CD4-positive, alpha-beta T cell treated with Interleukin-17A for 4 hours (primary cell): ENCODE measurements around the gene KIFC3.
"Not testable (repeated sequence)": the region's sequence is repeated elsewhere in the genome, so short reads cannot be mapped to it uniquely, and the experiment has no call there.

Source experiments
- DNase-seq: peaks from one replicate; pipeline ENCODE4 v3.0.0-alpha.2; 2020; ENCODE audit warnings: mixed read lengths

KIFC3 gene

GRCh38 chr16:57786632-57787518 lies 15.4 kb downstream of the KIFC3 start:
- DNase-seq: no peak

- DNase-seq: no peak
These were observed 16.4 kb downstream of the KIFC3 start for GRCh38 chr16:57785924-57786323.

GRCh38 chr16:57785385-57785784 lies 16.9 kb downstream of the KIFC3 start:
- no peak for DNase-seq

GRCh38 chr16:57784334-57784733 lies 18.0 kb downstream of the KIFC3 start:
- no peak for DNase-seq

- no peak for DNase-seq
These were observed 18.4 kb downstream of the KIFC3 start for GRCh38 chr16:57783883-57784282.

GRCh38 chr16:57783116-57783515 lies 19.2 kb downstream of the KIFC3 start:
- DNase-seq: no peak

GRCh38 chr16:57782607-57783055 lies 19.7 kb downstream of the KIFC3 start:
- DNase-seq: not testable (repeated sequence)

- no peak for DNase-seq
These were observed 20.3 kb downstream of the KIFC3 start for GRCh38 chr16:57781741-57782606.

- no peak for DNase-seq
These were observed 20.9 kb downstream of the KIFC3 start for GRCh38 chr16:57781349-57781740.

GRCh38 chr16:57779836-57780235 lies 22.5 kb downstream of the KIFC3 start:
- not testable (repeated sequence) for DNase-seq

- DNase-seq: no peak
These were observed 23.6 kb downstream of the KIFC3 start for GRCh38 chr16:57778658-57779057.

GRCh38 chr16:57775661-57776469 lies 26.4 kb downstream of the KIFC3 start:
- DNase-seq: no peak

- DNase-seq: no peak
These were observed 27.5 kb downstream of the KIFC3 start for GRCh38 chr16:57774705-57775285.

- no peak for DNase-seq
These were observed 28.5 kb downstream of the KIFC3 start for GRCh38 chr16:57773655-57774295.

- DNase-seq: no peak
These were observed 29.3 kb downstream of the KIFC3 start for GRCh38 chr16:57773019-57773418.

- no peak for DNase-seq
These were observed 31.0 kb downstream of the KIFC3 start for GRCh38 chr16:57771141-57771785.

- DNase-seq: no peak
These were observed 31.9 kb downstream of the KIFC3 start for GRCh38 chr16:57770361-57770760.

- DNase-seq: no peak
These were observed 32.6 kb downstream of the KIFC3 start for GRCh38 chr16:57769541-57770145.

- DNase-seq: no peak
These were observed 35.5 kb downstream of the KIFC3 start for GRCh38 chr16:57766714-57767348.

- no peak for DNase-seq
These were observed 37.0 kb downstream of the KIFC3 start for GRCh38 chr16:57765160-57765728.
